HepG2 (cell line): ENCODE measurements around the gene PRPSAP1. TPM values are rescaled to one million over a fixed set of nuclear protein-coding genes. Genes with fewer than 3 reads are reported as not detected.

Experiments used
- AGO2 ChIP-seq: fragments of 200-400 bp; formaldehyde crosslinking; optimal IDR thresholded peaks from 2 replicates; pipeline ENCODE3; 2017; ENCODE audit warnings: mild to moderate bottlenecking, low read depth, low read length, moderate library complexity
- ARNT2 ChIP-seq: sonication (generic); formaldehyde crosslinking; IDR thresholded peaks from 2 replicates; pipeline ENCODE4 v1.8.0; 2022; ENCODE audit warnings: mild to moderate bottlenecking, low read depth, missing genetic modification reagents, moderate library complexity
- DZIP1 ChIP-seq: sonication (generic); formaldehyde crosslinking; IDR thresholded peaks from 2 replicates; pipeline ENCODE4 v1.5.0; 2020; ENCODE audit warnings: mild to moderate bottlenecking, missing genetic modification reagents
- ELF3 ChIP-seq: IDR thresholded peaks from 2 replicates; pipeline ENCODE4 v1.6.1; 2016; ENCODE audit warnings: missing genetic modification reagents, missing compliant biosample characterization
- FOXM1 ChIP-seq: sonication (generic); formaldehyde crosslinking; IDR thresholded peaks from 2 replicates; pipeline ENCODE4 v1.5.0; 2020; ENCODE audit warnings: missing genetic modification reagents
- FUBP1 ChIP-seq: sonication (generic); formaldehyde crosslinking; IDR thresholded peaks from 2 replicates; pipeline ENCODE4 v1.5.1; 2020; ENCODE audit warnings: missing genetic modification reagents, mild to moderate bottlenecking, borderline replicate concordance
- HBP1 ChIP-seq: IDR thresholded peaks from 2 replicates; pipeline ENCODE4 v1.6.1; 2016; ENCODE audit warnings: low read depth, control low read depth
- HINFP ChIP-seq: sonication (generic); formaldehyde crosslinking; IDR thresholded peaks from 2 replicates; pipeline ENCODE4 v1.4.0; 2020; ENCODE audit warnings: low read depth, mild to moderate bottlenecking, missing genetic modification reagents
- HNRNPH1 ChIP-seq: fragments of 200-400 bp; formaldehyde crosslinking; optimal IDR thresholded peaks from 2 replicates; pipeline ENCODE3; 2017; ENCODE audit warnings: mild to moderate bottlenecking, low read depth, low read length
- KDM6A ChIP-seq: IDR thresholded peaks from 2 replicates; pipeline ENCODE4 v1.6.1; 2016; ENCODE audit warnings: low read depth
- NAIF1 ChIP-seq: sonication (generic); formaldehyde crosslinking; IDR thresholded peaks from 2 replicates; pipeline ENCODE4 v1.5.0; 2020; ENCODE audit warnings: mild to moderate bottlenecking, missing genetic modification reagents, borderline replicate concordance
- REXO4 ChIP-seq: sonication (generic); formaldehyde crosslinking; IDR thresholded peaks from 2 replicates; pipeline ENCODE4 v1.8.0; 2022; ENCODE audit warnings: missing genetic modification reagents, mild to moderate bottlenecking, borderline replicate concordance
- SPEN ChIP-seq: sonication (generic); formaldehyde crosslinking; IDR thresholded peaks from 2 replicates; pipeline ENCODE4 v1.5.1; 2020; ENCODE audit warnings: low read depth, mild to moderate bottlenecking, missing genetic modification reagents
- THAP11 ChIP-seq: IDR thresholded peaks from 2 replicates; pipeline ENCODE4 v1.6.1; 2016; ENCODE audit warnings: missing biosample characterization, missing genetic modification reagents
- UBTF ChIP-seq: sonication (generic); formaldehyde crosslinking; IDR thresholded peaks from 2 replicates; pipeline ENCODE4 v1.4.0; 2020; ENCODE audit warnings: mild to moderate bottlenecking, missing genetic modification reagents
- ZNF232 ChIP-seq: sonication (generic); formaldehyde crosslinking; IDR thresholded peaks from 2 replicates; pipeline ENCODE4 v1.4.0; 2020; ENCODE audit warnings: missing genetic modification reagents, borderline replicate concordance
- ZNF24 ChIP-seq: fragments of 450-650 bp; IDR thresholded peaks from 2 replicates; pipeline ENCODE4 v1.6.1; 2017; ENCODE audit warnings: antibody characterized with exemption, mild to moderate bottlenecking
- ZNF30 ChIP-seq: sonication (generic); formaldehyde crosslinking; IDR thresholded peaks from 2 replicates; pipeline ENCODE4 v1.5.0; 2020; ENCODE audit warnings: mild to moderate bottlenecking, missing genetic modification reagents
- ZSCAN22 ChIP-seq: sonication (generic); formaldehyde crosslinking; IDR thresholded peaks from 2 replicates; pipeline ENCODE4 v1.4.0; 2020; ENCODE audit warnings: mild to moderate bottlenecking, missing genetic modification reagents
- polyA plus RNA-seq, 8 experiments: library from polyadenylated mRNA; depleted of rRNA in 3 of 8; stranded (reverse) in 7 of 8; unstranded in 1 of 8; fragments of >200 nt; fragmentation: Illumina TruSeq in 4 of 8; extraction: Trizol in 4 of 8; gene quantifications; 2 replicates each; pipeline versions ENCODE4 v1.2.1 to v1.2.3, GENCODE V29; 2011 to 2016; ENCODE audit warnings: low read depth in 4 of 8, missing spikeins in 1 of 8, mixed read lengths in 1 of 8; ENCODE audit not compliant: insufficient read depth in 1 of 8
- total RNA-seq, 5 experiments: library from RNA; depleted of rRNA; stranded (reverse); fragments of >200 nt; fragmentation: Illumina TruSeq; extraction: Trizol; gene quantifications; 2 replicates each; pipeline ENCODE4 v1.2.3, GENCODE V29; 2016; ENCODE audit warnings: low read depth in 1 of 5

The PRPSAP1 gene
- total and polyA plus RNA-seq, 2 of the 13 experiments (the other 11 are each of a cell fraction or from before 2014, with no cell fraction given): 91.1 to 314 TPM

DNA sequence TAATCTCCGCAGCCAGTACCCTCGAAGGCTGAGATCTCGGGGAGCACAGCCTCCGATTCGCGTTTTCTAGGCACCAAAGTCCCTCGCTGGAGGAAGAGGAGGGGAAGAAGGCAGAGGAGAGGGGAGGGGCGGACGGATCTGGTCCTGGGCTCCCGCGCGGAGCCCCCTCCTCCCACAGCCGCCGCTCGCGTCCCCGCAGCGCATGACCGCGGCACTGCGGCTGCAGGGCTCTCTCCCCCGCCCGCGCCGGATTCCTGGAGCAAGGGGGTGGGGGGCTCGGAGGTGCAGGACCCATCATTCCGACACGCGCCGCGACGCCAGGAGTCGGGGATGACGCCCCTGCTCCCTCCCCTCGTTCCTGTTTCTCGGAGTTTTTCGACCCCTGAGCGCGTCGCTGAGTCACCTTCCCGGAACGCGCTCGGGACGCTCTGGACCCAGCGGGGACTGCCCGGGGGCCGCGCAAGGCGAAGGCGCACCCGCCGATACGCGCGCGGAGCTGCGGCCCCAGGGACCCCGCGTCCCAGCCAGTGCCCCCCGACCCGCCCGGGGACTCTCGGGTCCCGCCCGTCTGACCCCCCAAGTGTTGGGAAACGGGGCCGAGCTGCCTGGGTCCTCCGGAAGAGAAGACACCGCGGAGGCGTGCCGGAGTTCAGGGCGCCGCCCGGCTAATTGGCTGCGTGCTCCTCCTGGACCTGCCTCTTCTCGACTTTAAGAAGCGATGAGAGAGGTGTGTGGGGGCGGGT lies 29.3 kb upstream of the PRPSAP1 start (continued):
- TF ChIP-seq UBTF (peak; percentile 81), ZNF24 (no peak), REXO4 (CRISPR knock-in tag) (no peak), HINFP (CRISPR knock-in tag) (no peak), FOXM1 (peak; percentile 26; the same call in 1 of the 2 replicates), ELF3 (peak; percentile 54; the same call in 1 of the 2 replicates), NAIF1 (CRISPR knock-in tag) (peak; percentile 84; the same call in 1 of the 2 replicates), HBP1 (no peak), DZIP1 (0 out of 2 replicates have a peak, but pooled peaks have one; percentile 21), THAP11 (CRISPR knock-in tag) (peak; percentile 56; the same call in 1 of the 2 replicates), KDM6A (no peak), HNRNPH1 (peak; percentile 38), AGO2 (peak; percentile 100), ZSCAN22 (CRISPR knock-in tag) (no peak), ZNF232 (CRISPR knock-in tag) (no peak; the same call in 1 of the 2 replicates), SPEN (CRISPR knock-in tag) (peak; percentile 38), ZNF30 (CRISPR knock-in tag) (peak; percentile 90; the same call in 1 of the 2 replicates), ARNT2 (peak; percentile 37), FUBP1 (no peak)
